HG02943 (cell line): ENCODE measurements around the gene KIF3B.
"Not testable (repeated sequence)": the region's sequence is repeated elsewhere in the genome, so short reads cannot be mapped to it uniquely, and the experiment has no call there.

Experiments
- ATAC-seq: cut with Tn5 transposase; IDR thresholded peaks from one replicate; pipeline ENCODE4 v1.9.1; 2021; ENCODE audit warnings: mild to moderate bottlenecking, low read depth, moderate library complexity; ENCODE audit not compliant: unreplicated experiment

The KIF3B gene

GRCh38 chr20:32291166-32291565 lies 13.7 kb downstream of the KIF3B start:
- no peak for ATAC-seq

DNA sequence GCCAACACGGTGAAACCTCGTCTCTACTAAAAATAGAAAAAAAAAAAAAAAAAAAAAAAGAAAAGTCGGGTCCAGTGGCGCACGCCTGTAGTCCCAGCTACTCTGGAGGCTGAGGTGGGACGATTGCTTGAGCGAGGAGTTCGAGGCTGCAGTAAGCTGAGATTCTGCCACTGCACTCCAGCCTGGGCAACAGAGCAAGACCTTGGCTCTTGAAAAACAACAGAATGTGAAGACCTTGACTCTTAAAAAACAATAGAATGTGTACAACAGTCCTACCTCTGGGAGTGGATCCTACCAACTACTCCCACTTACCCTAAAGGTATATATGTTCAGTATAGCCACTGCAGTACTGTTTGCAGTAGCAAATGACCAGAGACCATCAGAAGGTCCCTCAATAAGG lies 15.1 kb downstream of the KIF3B start:
- no peak for ATAC-seq

DNA sequence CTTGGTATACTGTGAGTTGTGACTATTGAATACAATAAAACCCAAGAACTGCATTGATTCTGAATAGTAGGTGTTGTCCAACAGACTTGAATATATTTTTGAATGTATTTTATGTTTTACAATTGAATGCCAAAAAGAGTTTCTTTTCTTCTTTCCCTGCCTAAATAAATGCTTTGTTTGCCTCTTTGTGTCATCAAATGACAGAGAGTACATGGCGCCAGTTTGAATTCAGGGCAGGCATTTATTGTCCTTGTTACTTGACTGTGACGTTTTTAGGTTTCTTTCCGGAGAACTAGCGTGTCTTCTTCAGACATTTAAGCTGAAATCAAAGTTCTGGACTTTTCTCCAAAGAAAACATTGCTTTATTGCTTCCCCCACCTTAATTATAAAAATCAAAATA lies 16.6 kb downstream of the KIF3B start:
- ATAC-seq = no peak

GRCh38 chr20:32296412-32296811 lies 19.0 kb downstream of the KIF3B start:
- ATAC-seq = no peak

- no peak for ATAC-seq
These were observed 19.5 kb downstream of the KIF3B start for GRCh38 chr20:32296819-32297420.

DNA sequence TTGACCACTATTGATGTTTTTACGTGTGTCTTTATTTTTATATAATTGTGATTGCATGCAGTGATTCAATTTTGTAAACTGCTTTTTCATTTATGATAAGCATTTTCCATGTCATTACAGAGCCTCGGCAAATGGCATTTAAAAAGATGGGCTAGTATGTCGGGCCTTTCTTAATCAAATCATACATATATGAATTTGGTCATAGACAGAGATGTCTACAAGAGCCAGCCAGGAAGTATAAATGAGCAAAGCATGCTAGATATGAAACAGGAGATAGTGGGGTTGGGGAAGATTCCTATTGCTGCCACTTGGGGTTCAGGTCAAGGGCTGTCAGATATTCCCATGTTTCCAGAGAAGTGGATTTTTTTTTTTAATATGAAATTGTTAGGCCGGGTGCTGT lies 20.0 kb downstream of the KIF3B start:
- no peak for ATAC-seq

DNA sequence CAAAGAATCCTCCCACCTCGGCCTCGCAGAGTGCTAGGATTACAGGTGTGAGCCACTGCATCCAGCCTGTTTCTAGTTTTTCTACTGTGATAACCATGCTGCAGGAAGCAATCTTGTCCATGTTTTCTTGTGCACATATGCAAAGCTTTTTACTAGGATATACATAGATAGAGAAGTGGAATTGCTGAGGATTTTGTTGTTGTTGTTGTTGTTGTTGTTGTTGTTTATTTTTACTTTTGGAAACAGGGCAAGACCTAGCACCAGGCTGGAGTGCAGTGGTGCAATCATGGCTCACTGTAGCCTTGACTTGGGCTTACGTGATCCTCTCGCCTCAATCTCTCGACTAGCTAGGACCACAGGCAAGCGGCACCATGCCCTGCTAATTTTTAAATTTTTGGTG lies 23.2 kb downstream of the KIF3B start:
- no peak for ATAC-seq

GRCh38 chr20:32301719-32302506 lies 24.5 kb downstream of the KIF3B start:
- ATAC-seq = no peak

- no peak for ATAC-seq
These were observed 25.0 kb downstream of the KIF3B start for GRCh38 chr20:32302507-32302872.

DNA sequence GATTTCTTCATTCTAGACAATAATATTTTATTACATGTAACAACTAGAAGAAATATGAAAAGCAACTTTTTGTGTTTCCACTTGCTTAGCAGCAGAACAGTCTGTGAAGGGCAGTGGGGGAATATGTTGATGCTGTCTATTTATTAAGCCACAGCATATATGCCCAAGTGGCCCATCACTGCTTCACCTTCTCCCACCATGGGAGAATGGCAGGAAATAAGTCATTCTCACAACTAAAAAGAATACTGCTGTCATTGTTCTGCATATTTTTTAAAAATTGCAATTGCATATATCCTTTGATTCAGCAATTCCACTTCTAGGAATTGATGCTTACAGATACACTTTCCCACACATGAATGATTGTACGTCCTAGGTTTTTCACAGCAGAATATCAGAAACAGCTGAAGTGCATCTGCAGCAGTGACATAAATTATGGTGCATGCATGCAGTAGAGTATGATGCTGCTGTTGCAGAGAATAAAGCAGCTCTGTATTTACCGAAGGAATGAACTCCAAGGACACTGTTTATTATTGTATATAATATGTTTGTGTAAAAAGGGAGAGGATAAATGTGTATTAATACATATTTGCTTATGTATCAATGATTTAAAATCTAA lies 26.8 kb downstream of the KIF3B start:
- ATAC-seq = no peak

- no peak for ATAC-seq
These were observed 35.4 kb downstream of the KIF3B start for GRCh38 chr20:32312718-32313424.

GRCh38 chr20:32314768-32315167 lies 37.3 kb downstream of the KIF3B start:
- no peak for ATAC-seq

- no peak for ATAC-seq
These were observed 37.9 kb downstream of the KIF3B start for GRCh38 chr20:32315399-32315798.

- no peak for ATAC-seq
These were observed 38.4 kb downstream of the KIF3B start for GRCh38 chr20:32315891-32316290.

GRCh38 chr20:32316667-32317066 lies 39.2 kb downstream of the KIF3B start:
- no peak for ATAC-seq

GRCh38 chr20:32319100-32319499 lies 41.6 kb downstream of the KIF3B start:
- ATAC-seq = no peak

DNA sequence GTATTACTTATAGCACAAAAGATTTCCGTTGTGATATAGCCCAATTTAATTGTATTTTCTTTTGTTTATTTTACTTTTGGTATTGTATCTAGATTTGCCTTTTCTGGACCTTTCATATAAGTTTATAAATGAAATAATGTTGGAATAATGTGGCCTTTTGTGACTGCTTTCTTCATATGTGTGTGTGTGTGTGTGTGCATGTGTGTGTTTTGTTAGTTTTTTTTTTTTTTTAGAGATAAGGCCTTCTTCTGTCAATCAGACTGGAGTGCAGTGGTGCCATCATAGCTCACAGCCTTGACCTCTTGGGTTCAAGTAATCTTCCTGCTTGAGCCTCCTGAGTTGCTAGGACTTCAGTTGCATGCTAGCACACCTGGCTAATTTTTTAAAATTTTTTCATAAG lies 42.9 kb downstream of the KIF3B start:
- no peak for ATAC-seq

DNA sequence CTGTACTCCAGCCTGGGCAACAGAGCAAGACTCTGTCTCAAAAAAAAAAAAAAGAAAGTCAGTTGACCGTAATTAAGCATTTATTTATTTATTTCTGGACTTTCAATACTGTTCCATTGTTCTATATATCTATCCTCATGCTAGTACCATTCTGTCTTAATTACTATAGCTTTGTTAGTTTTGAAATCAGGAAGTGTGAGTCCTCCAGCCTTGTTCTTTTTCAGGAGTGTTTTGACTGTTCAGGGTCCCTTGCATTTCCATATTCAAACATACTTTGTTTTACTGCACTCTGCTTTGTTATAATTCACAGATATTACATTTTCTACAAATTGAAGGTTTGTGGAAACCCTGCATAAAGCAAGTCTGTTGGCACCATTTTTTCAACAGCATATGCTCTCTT lies 43.9 kb downstream of the KIF3B start:
- no peak for ATAC-seq

DNA sequence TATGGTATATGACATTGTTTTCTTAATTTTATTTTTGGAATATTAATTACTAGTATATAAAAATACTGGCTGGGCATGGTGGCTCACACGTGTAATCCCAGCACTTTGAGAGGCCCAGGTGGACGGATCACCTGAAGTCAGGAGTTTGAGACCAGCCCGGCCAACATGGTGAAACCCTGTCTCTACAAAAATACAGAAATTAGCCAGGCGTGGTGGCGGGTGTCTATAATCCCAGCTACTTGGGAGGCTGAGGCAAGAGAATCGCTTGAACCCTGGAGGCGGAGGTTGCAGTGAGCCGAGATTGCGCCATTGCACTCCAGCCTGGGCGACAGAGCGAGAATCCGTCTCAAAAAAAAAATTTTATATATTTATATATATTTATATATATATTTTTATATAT lies 44.8 kb downstream of the KIF3B start:
- ATAC-seq = not testable (repeated sequence)

DNA sequence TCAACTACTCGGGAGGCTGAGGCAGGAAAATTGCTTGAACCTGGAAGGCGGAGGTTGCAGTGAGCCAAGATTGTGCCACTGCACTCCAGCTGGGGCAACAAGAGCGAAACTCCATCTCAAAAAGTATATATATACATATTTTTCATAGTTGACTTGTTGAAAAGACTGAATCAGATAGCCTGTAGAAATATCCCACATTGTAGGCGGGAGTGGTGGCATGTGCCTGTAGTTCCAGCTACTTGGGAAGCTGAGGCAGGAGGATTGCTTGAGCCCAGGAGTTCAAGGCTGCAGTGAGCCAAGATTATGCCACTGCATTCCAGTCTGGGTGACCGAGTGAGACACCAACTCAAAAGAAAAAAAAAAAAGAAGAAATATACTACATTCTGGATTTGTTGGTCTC lies 46.3 kb downstream of the KIF3B start:
- not testable (repeated sequence) for ATAC-seq
